GM19455 (cell line): Measurements from ENCODE around the gene TAOK1.
"Not testable (repeated sequence)": the region's sequence is repeated elsewhere in the genome, so short reads cannot be mapped to it uniquely, and the experiment has no call there.

ENCODE experiments used
- ATAC-seq: cut with Tn5 transposase; IDR thresholded peaks from one replicate; pipeline ENCODE4 v1.9.1; 2021; ENCODE audit not compliant: unreplicated experiment

The TAOK1 gene

GRCh38 chr17:29389982-29390850, at the start of gene TAOK1:
Gene TAOK1, plus strand, starts transcription at chr17:29390363. Its CDS starts 61,186 bp downstream, at chr17:29451549.
- ATAC-seq, result peak; percentile 89

GRCh38 chr17:29341726-29342125, 48.4 kb upstream of the TAOK1 start:
- no peak for ATAC-seq

- ATAC-seq, result no peak
Measured at GRCh38 chr17:29342158-29342765, 47.9 kb upstream of the TAOK1 start.

GRCh38 chr17:29344201-29344856, 45.8 kb upstream of the TAOK1 start:
- ATAC-seq, result no peak

GRCh38 chr17:29345066-29345465, 45.1 kb upstream of the TAOK1 start:
- no peak for ATAC-seq

GRCh38 chr17:29345470-29345869, 44.7 kb upstream of the TAOK1 start:
- not testable (repeated sequence) for ATAC-seq

GRCh38 chr17:29346462-29346861, 43.7 kb upstream of the TAOK1 start:
- ATAC-seq, result no peak

GRCh38 chr17:29347831-29348629, 42.1 kb upstream of the TAOK1 start:
- no peak for ATAC-seq

GRCh38 chr17:29349409-29349808, 40.8 kb upstream of the TAOK1 start:
- ATAC-seq, result no peak

GRCh38 chr17:29352146-29352545, 38.0 kb upstream of the TAOK1 start:
- no peak for ATAC-seq

GRCh38 chr17:29357232-29357631, 32.9 kb upstream of the TAOK1 start:
- ATAC-seq, result no peak

- no peak for ATAC-seq
Measured at GRCh38 chr17:29357821-29358232, 32.3 kb upstream of the TAOK1 start.

- ATAC-seq, result no peak
Measured at GRCh38 chr17:29358416-29358815, 31.7 kb upstream of the TAOK1 start.

GRCh38 chr17:29359777-29360176, 30.4 kb upstream of the TAOK1 start:
- ATAC-seq, result no peak

- no peak for ATAC-seq
Measured at GRCh38 chr17:29363716-29364115, 26.4 kb upstream of the TAOK1 start.

- no peak for ATAC-seq
Measured at GRCh38 chr17:29364691-29365090, 25.5 kb upstream of the TAOK1 start.

- ATAC-seq, result no peak
Measured at GRCh38 chr17:29368161-29368560, 22.0 kb upstream of the TAOK1 start.

- ATAC-seq, result no peak
Measured at GRCh38 chr17:29368926-29369325, 21.2 kb upstream of the TAOK1 start.

- ATAC-seq, result no peak
Measured at GRCh38 chr17:29369831-29370735, 20.1 kb upstream of the TAOK1 start.

GRCh38 chr17:29376667-29377270, 13.4 kb upstream of the TAOK1 start:
- no peak for ATAC-seq
